ENCODE measurements around the gene GJC3.

- no peak for TF ChIP-seq POLR2AphosphoS5 (IDR thresholded peaks at IDR 0.05)
- no peak for TF ChIP-seq CTCF (IDR thresholded peaks at IDR 0.05)
These were observed 52.9 kb downstream of the GJC3 start for GRCh38 chr7:99876491-99876890.
